ENCODE results near the gene ADRA1B. TPM values are rescaled to one million over a fixed set of nuclear protein-coding genes. Genes with fewer than 3 reads are reported as not detected.
"Not testable (repeated sequence)": the region's sequence is repeated elsewhere in the genome, so short reads cannot be mapped to it uniquely, and the experiment has no call there.

Gene ADRA1B
- total RNA-seq, 1 donor from 2014 or later, result not detected

- H3K4me3 Mint-ChIP-seq (ENCODE audit: low read depth), result no peak overlapping the region
Measured at GRCh38 chr5:159993194-159993593, 76.9 kb downstream of the ADRA1B start.

GRCh38 chr5:159995907-159996306 is 79.6 kb downstream of the ADRA1B start:
- no peak for DNase-seq (ENCODE audit: low spot score)

More at GRCh38 chr5:159993194-159993593, 76.9 kb downstream of the ADRA1B start:
- H3K27ac Mint-ChIP-seq, result no peak overlapping the region
- no peaks in the 10 kb centered on the region for H3K4me1 Mint-ChIP-seq (ENCODE audit: low read depth)
- intact Hi-C loops (cut with micrococcal nuclease), result no loop called here
- peaks cover 37% of the 10 kb centered on the region for H3K27me3 Mint-ChIP-seq (ENCODE audit: low read depth)
- no peaks in the 10 kb centered on the region for H3K36me3 Mint-ChIP-seq (ENCODE audit: low read depth)
- DNase-seq (ENCODE audit: low spot score), result no peak
- H3K9me3 Mint-ChIP-seq, result peaks cover 5% of the 10 kb centered on the region

GRCh38 chr5:160001457-160001856 is 85.2 kb downstream of the ADRA1B start:
- no peak overlapping the region for H3K4me3 Mint-ChIP-seq (ENCODE audit: low read depth)
- no peaks in the 10 kb centered on the region for H3K4me1 Mint-ChIP-seq (ENCODE audit: low read depth)
- peaks cover 31% of the 10 kb centered on the region for H3K27me3 Mint-ChIP-seq (ENCODE audit: low read depth)
- DNase-seq (ENCODE audit: low spot score), result no peak
- H3K9me3 Mint-ChIP-seq, result no peaks in the 10 kb centered on the region
- intact Hi-C loops (cut with micrococcal nuclease), result no loop called here
- H3K27ac Mint-ChIP-seq, result no peak overlapping the region
- H3K36me3 Mint-ChIP-seq (ENCODE audit: low read depth), result no peaks in the 10 kb centered on the region

More at GRCh38 chr5:159995907-159996306, 79.6 kb downstream of the ADRA1B start:
- no peak overlapping the region for H3K4me3 Mint-ChIP-seq (ENCODE audit: low read depth)
- no peak overlapping the region for H3K27ac Mint-ChIP-seq
- peaks cover 5% of the 10 kb centered on the region for H3K9me3 Mint-ChIP-seq
- H3K36me3 Mint-ChIP-seq (ENCODE audit: low read depth), result no peaks in the 10 kb centered on the region
- intact Hi-C loops (cut with micrococcal nuclease), result no loop called here
- no peaks in the 10 kb centered on the region for H3K4me1 Mint-ChIP-seq (ENCODE audit: low read depth)
- H3K27me3 Mint-ChIP-seq (ENCODE audit: low read depth), result peaks cover 37% of the 10 kb centered on the region

- H3K4me1 Mint-ChIP-seq (ENCODE audit: low read depth), result peaks cover 19% of the 10 kb centered on the region
- H3K9me3 Mint-ChIP-seq, result no peaks in the 10 kb centered on the region
- no peak for DNase-seq (ENCODE audit: low spot score)
- peaks cover 1% of the 10 kb centered on the region for H3K27me3 Mint-ChIP-seq (ENCODE audit: low read depth)
- H3K36me3 Mint-ChIP-seq (ENCODE audit: low read depth), result peaks cover 23% of the 10 kb centered on the region
- no peak overlapping the region for H3K27ac Mint-ChIP-seq
- intact Hi-C loops (cut with micrococcal nuclease), result no loop called here
- no peak overlapping the region for H3K4me3 Mint-ChIP-seq (ENCODE audit: low read depth)
Measured at GRCh38 chr5:160007514-160007913, 91.2 kb downstream of the ADRA1B start.

- H3K9me3 Mint-ChIP-seq; intact Hi-C loops (cut with micrococcal nuclease); DNase-seq (ENCODE audit: low spot score); H3K27me3 Mint-ChIP-seq (ENCODE audit: low read depth); H3K27ac Mint-ChIP-seq; H3K4me3 Mint-ChIP-seq (ENCODE audit: low read depth): not testable (repeated sequence)
- H3K4me1 Mint-ChIP-seq (ENCODE audit: low read depth), result peaks cover 19% of the 10 kb centered on the region
- H3K36me3 Mint-ChIP-seq (ENCODE audit: low read depth), result peaks cover 29% of the 10 kb centered on the region
Measured at GRCh38 chr5:160008529-160008876, 92.2 kb downstream of the ADRA1B start.

GRCh38 chr5:160008877-160009590 is 92.8 kb downstream of the ADRA1B start, which contains the start of gene TTC1:
Gene TTC1, plus strand, starts transcription at chr5:160009139. Its CDS starts 1,390 bp downstream, at chr5:160010529.
- peak; percentile 89 for DNase-seq (ENCODE audit: low spot score)
- H3K27me3 Mint-ChIP-seq (ENCODE audit: low read depth), result no peaks in the 10 kb centered on the region
- H3K36me3 Mint-ChIP-seq (ENCODE audit: low read depth), result peaks cover 33% of the 10 kb centered on the region
- H3K4me1 Mint-ChIP-seq (ENCODE audit: low read depth), result peaks cover 19% of the 10 kb centered on the region
- intact Hi-C loops (cut with micrococcal nuclease), result loop anchor here (1.0 kb wide), 1 partner anchor 110 kb away; the partner anchor contains the start of gene PWWP2A
- H3K4me3 Mint-ChIP-seq (ENCODE audit: low read depth), result peak within 1 kb of the TSS; percentile 94
- H3K27ac Mint-ChIP-seq, result peak within 1 kb of the TSS; percentile 92
- no peaks in the 10 kb centered on the region for H3K9me3 Mint-ChIP-seq

GRCh38 chr5:160009591-160009989 is 93.3 kb downstream of the ADRA1B start:
- Mint-ChIP-seq H3K27ac (peak overlapping the region; percentile 92), H3K27me3 (ENCODE audit: low read depth) (no peaks in the 10 kb centered on the region), H3K36me3 (ENCODE audit: low read depth) (peaks cover 33% of the 10 kb centered on the region), H3K4me1 (ENCODE audit: low read depth) (peaks cover 19% of the 10 kb centered on the region), H3K4me3 (ENCODE audit: low read depth) (peak overlapping the region; percentile 94), H3K9me3 (no peaks in the 10 kb centered on the region)
- intact Hi-C loops (cut with micrococcal nuclease), result loop anchor here (1.0 kb wide), 1 partner anchor 110 kb away; the partner anchor contains the start of gene PWWP2A
- DNase-seq (ENCODE audit: low spot score), result no peak

GRCh38 chr5:160011471-160011870 is 95.2 kb downstream of the ADRA1B start:
- Mint-ChIP-seq H3K27ac (no peak overlapping the region), H3K9me3 (no peaks in the 10 kb centered on the region), H3K27me3 (ENCODE audit: low read depth) (no peaks in the 10 kb centered on the region), H3K4me3 (ENCODE audit: low read depth) (peak overlapping the region; percentile 40), H3K36me3 (ENCODE audit: low read depth) (peaks cover 33% of the 10 kb centered on the region), H3K4me1 (ENCODE audit: low read depth) (peaks cover 19% of the 10 kb centered on the region)
- intact Hi-C loops (cut with micrococcal nuclease), result loop anchor here (10.0 kb wide), 1 partner anchor 523 kb away; no protein-coding TSS in a partner anchor
- DNase-seq (ENCODE audit: low spot score), result no peak

- H3K27ac Mint-ChIP-seq; DNase-seq (ENCODE audit: low spot score); H3K4me3 Mint-ChIP-seq (ENCODE audit: low read depth); H3K27me3 Mint-ChIP-seq (ENCODE audit: low read depth); H3K9me3 Mint-ChIP-seq: not testable (repeated sequence)
- H3K4me1 Mint-ChIP-seq (ENCODE audit: low read depth), result peaks cover 20% of the 10 kb centered on the region
- H3K36me3 Mint-ChIP-seq (ENCODE audit: low read depth), result peaks cover 41% of the 10 kb centered on the region
- intact Hi-C loops (cut with micrococcal nuclease), result loop anchor here (10.0 kb wide), 1 partner anchor 521 kb away; no protein-coding TSS in a partner anchor
Measured at GRCh38 chr5:160014197-160014596, 97.9 kb downstream of the ADRA1B start.

- Mint-ChIP-seq H3K4me3 (ENCODE audit: low read depth) (no peak overlapping the region), H3K27ac (no peak overlapping the region), H3K9me3 (no peaks in the 10 kb centered on the region), H3K27me3 (ENCODE audit: low read depth) (no peaks in the 10 kb centered on the region), H3K36me3 (ENCODE audit: low read depth) (peaks cover 21% of the 10 kb centered on the region), H3K4me1 (ENCODE audit: low read depth) (peaks cover 15% of the 10 kb centered on the region)
- no peak for DNase-seq (ENCODE audit: low spot score)
- intact Hi-C loops (cut with micrococcal nuclease), result loop anchor here (10.0 kb wide), 1 partner anchor 516 kb away; no protein-coding TSS in a partner anchor
Measured at GRCh38 chr5:160018945-160019625, 102.8 kb downstream of the ADRA1B start.

- no peak overlapping the region for H3K4me3 Mint-ChIP-seq (ENCODE audit: low read depth)
- no peaks in the 10 kb centered on the region for H3K27me3 Mint-ChIP-seq (ENCODE audit: low read depth)
- H3K36me3 Mint-ChIP-seq (ENCODE audit: low read depth), result peaks cover 25% of the 10 kb centered on the region
- DNase-seq (ENCODE audit: low spot score), result no peak
- H3K4me1 Mint-ChIP-seq (ENCODE audit: low read depth), result peaks cover 15% of the 10 kb centered on the region
- intact Hi-C loops (cut with micrococcal nuclease), result loop anchor here (2.0 kb wide), 1 partner anchor 178 kb away; no protein-coding TSS in a partner anchor
- H3K9me3 Mint-ChIP-seq, result no peaks in the 10 kb centered on the region
- no peak overlapping the region for H3K27ac Mint-ChIP-seq
Measured at GRCh38 chr5:160020266-160020770, 104.0 kb downstream of the ADRA1B start.

- DNase-seq (ENCODE audit: low spot score), result no peak
- Mint-ChIP-seq H3K36me3 (ENCODE audit: low read depth) (peaks cover 29% of the 10 kb centered on the region), H3K27me3 (ENCODE audit: low read depth) (no peaks in the 10 kb centered on the region), H3K27ac (no peak overlapping the region), H3K4me3 (ENCODE audit: low read depth) (no peak overlapping the region), H3K4me1 (ENCODE audit: low read depth) (peaks cover 15% of the 10 kb centered on the region), H3K9me3 (no peaks in the 10 kb centered on the region)
- intact Hi-C loops (cut with micrococcal nuclease), result loop anchor here (1.0 to 2.0 kb wide), 2 partner anchors 178 to 324 kb away; no protein-coding TSS in a partner anchor
Measured at GRCh38 chr5:160020964-160021363, 104.7 kb downstream of the ADRA1B start.

Data from activated T-helper 2 cell treated with anti-CD3 and anti-CD28 coated beads, Interferon-gamma antibody, Interleukin-2, Interleukin-4, amounts not matched to agents 10 μg/mL and 5 μg/mL and 100 μg/mL, durations not matched to agents 14 hours and 24 hours and 36 hours (primary cell).